ENCODE measurements around the gene DCP2.

Gene DCP2

GRCh38 chr5:112940670-112941069 is 35.9 kb upstream of the DCP2 start:
- TF ChIP-seq TAF1 (IDR thresholded peaks at IDR 0.05; ENCODE audit: borderline replicate concordance, insufficient read depth, low read length) (no peak), FOXP2 (optimal IDR thresholded peaks at IDR 0.05; ENCODE audit: borderline replicate concordance, extremely low read depth, extremely low read length, insufficient read depth) (no peak), SIN3A (IDR thresholded peaks at IDR 0.05; ENCODE audit: borderline replicate concordance, insufficient read depth, low read length) (no peak), POLR2AphosphoS5 (IDR thresholded peaks at IDR 0.05; ENCODE audit: low read depth, low read length) (no peak)
- TF ChIP-seq, protein P1, sequence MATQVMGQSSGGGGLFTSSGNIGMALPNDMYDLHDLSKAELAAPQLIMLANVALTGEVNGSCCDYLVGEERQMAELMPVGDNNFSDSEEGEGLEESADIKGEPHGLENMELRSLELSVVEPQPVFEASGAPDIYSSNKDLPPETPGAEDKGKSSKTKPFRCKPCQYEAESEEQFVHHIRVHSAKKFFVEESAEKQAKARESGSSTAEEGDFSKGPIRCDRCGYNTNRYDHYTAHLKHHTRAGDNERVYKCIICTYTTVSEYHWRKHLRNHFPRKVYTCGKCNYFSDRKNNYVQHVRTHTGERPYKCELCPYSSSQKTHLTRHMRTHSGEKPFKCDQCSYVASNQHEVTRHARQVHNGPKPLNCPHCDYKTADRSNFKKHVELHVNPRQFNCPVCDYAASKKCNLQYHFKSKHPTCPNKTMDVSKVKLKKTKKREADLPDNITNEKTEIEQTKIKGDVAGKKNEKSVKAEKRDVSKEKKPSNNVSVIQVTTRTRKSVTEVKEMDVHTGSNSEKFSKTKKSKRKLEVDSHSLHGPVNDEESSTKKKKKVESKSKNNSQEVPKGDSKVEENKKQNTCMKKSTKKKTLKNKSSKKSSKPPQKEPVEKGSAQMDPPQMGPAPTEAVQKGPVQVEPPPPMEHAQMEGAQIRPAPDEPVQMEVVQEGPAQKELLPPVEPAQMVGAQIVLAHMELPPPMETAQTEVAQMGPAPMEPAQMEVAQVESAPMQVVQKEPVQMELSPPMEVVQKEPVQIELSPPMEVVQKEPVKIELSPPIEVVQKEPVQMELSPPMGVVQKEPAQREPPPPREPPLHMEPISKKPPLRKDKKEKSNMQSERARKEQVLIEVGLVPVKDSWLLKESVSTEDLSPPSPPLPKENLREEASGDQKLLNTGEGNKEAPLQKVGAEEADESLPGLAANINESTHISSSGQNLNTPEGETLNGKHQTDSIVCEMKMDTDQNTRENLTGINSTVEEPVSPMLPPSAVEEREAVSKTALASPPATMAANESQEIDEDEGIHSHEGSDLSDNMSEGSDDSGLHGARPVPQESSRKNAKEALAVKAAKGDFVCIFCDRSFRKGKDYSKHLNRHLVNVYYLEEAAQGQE (IDR thresholded peaks at IDR 0.05; ENCODE audit: insufficient read depth in 1 of 2, low read depth in 2 of 2, low read length in 2 of 2), result no peak

DNA sequence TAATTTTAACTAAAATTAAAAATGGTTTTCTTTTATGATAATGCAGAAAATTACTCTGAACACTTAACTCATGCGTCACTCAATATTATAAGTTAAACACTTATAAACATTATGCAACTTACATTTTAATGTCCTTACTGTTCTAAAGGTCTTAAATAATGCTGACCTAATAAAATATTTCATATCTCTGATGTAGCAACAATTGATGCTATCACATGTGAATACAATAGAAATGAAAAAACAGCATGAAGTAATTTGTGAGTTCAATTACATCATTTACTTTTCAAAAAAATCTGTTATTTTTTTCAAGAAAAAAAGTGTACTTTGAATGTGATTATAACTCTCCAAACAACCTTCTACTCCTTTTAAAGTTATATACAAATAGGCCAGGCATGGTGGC is 28.1 kb upstream of the DCP2 start:
- TF ChIP-seq POLR2AphosphoS5 (IDR thresholded peaks at IDR 0.05; ENCODE audit: low read depth, low read length) (no peak), FOXP2 (optimal IDR thresholded peaks at IDR 0.05; ENCODE audit: borderline replicate concordance, extremely low read depth, extremely low read length, insufficient read depth) (no peak)
- TF ChIP-seq, protein P1 (IDR thresholded peaks at IDR 0.05; ENCODE audit: insufficient read depth in 1 of 2, low read depth in 2 of 2, low read length in 2 of 2), result no peak

GRCh38 chr5:112951124-112951702 is 25.4 kb upstream of the DCP2 start:
- TF ChIP-seq FOXP2 (optimal IDR thresholded peaks at IDR 0.05; ENCODE audit: borderline replicate concordance, extremely low read depth, extremely low read length, insufficient read depth) (no peak), POLR2AphosphoS5 (IDR thresholded peaks at IDR 0.05; ENCODE audit: low read depth, low read length) (no peak), TAF1 (IDR thresholded peaks at IDR 0.05; ENCODE audit: borderline replicate concordance, insufficient read depth, low read length) (no peak), SIN3A (IDR thresholded peaks at IDR 0.05; ENCODE audit: borderline replicate concordance, insufficient read depth, low read length) (no peak)
- TF ChIP-seq, protein P1 (IDR thresholded peaks at IDR 0.05; ENCODE audit: insufficient read depth in 1 of 2, low read depth in 2 of 2, low read length in 2 of 2), result no peak

DNA sequence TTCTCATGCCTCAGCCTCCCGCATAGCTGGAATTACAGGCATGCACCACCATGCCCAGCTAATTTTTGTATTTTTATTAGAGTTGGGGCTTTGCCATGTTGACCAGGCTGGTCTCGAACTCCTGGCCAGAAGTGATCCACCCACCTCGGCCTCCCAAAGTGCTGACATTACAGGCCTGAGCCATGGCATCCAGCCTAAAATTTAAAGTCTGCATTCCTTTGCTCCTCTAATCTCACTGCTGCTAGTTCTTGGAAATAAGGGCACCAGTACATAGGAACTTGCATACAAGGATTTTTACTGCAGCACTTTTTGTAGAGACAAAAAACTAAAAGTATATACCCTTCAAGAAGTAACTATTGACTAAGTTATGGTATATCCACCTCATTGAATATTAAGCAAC is 20.0 kb upstream of the DCP2 start:
- TF ChIP-seq POLR2AphosphoS5 (IDR thresholded peaks at IDR 0.05; ENCODE audit: low read depth, low read length), result no peak
- TF ChIP-seq FOXP2 (optimal IDR thresholded peaks at IDR 0.05; ENCODE audit: borderline replicate concordance, extremely low read depth, extremely low read length, insufficient read depth), result no peak
- no peak for TF ChIP-seq TAF1 (IDR thresholded peaks at IDR 0.05; ENCODE audit: borderline replicate concordance, insufficient read depth, low read length)
- no peak for TF ChIP-seq SIN3A (IDR thresholded peaks at IDR 0.05; ENCODE audit: borderline replicate concordance, insufficient read depth, low read length)
- TF ChIP-seq, protein P1 (IDR thresholded peaks at IDR 0.05; ENCODE audit: insufficient read depth in 1 of 2, low read depth in 2 of 2, low read length in 2 of 2), result no peak

All from PFSK-1 (cell line).